MM.1S (cell line): Measurements from ENCODE around the gene BCL10.

Experiments used
- DNase-seq: peaks from one replicate; pipeline ENCODE4 v3.0.0-alpha.2; 2015
- H2AFZ ChIP-seq: fragments of 300-600 bp; sonication (generic); 2 replicates; pipeline ENCODE4 v1.6.0; 2016; ENCODE audit warnings: antibody characterized with exemption, low read length
- H3F3A ChIP-seq: fragments of 300-600 bp; sonication (generic); 2 replicates; pipeline ENCODE4 v1.6.1; 2016; ENCODE audit warnings: mild to moderate bottlenecking, antibody characterized with exemption, low read length, moderate library complexity, mixed read lengths; ENCODE audit not compliant: insufficient read depth
- H3K27ac ChIP-seq: fragments of 300-600 bp; sonication (generic); 2 replicates; pipeline ENCODE4 v1.5.1; 2016; ENCODE audit warnings: mild to moderate bottlenecking, low read length
- H3K27me3 ChIP-seq: fragments of 300-600 bp; sonication (generic); replicated peaks from 2 replicates; pipeline ENCODE4 v1.6.0; 2016; ENCODE audit warnings: low read length; ENCODE audit not compliant: insufficient read depth
- H3K36me3 ChIP-seq: fragments of 300-600 bp; sonication (generic); replicated peaks from 2 replicates; pipeline ENCODE4 v1.6.1; 2016; ENCODE audit warnings: mild to moderate bottlenecking, low read length, mixed read lengths; ENCODE audit not compliant: insufficient read depth
- H3K4me1 ChIP-seq: fragments of 300-600 bp; sonication (generic); 2 replicates; pipeline ENCODE4 v1.6.1; 2016; ENCODE audit warnings: low read length, mixed read lengths
- H3K4me2 ChIP-seq: fragments of 300-600 bp; sonication (generic); 2 replicates; pipeline ENCODE4 v1.6.0; 2016; ENCODE audit warnings: low read depth, low read length
- H3K4me3 ChIP-seq: fragments of 300-600 bp; sonication (generic); 2 replicates; pipeline ENCODE4 v1.5.1; 2016; ENCODE audit warnings: low read length, mixed read lengths
- H3K79me2 ChIP-seq: fragments of 300-600 bp; sonication (generic); 2 replicates; pipeline ENCODE4 v1.6.1; 2016; ENCODE audit warnings: mixed run types, low read length, mixed read lengths
- H3K9ac ChIP-seq: fragments of 300-600 bp; sonication (generic); 2 replicates; pipeline ENCODE4 v1.6.1; 2016; ENCODE audit warnings: low read length, mixed read lengths
- H3K9me2 ChIP-seq: fragments of 300-600 bp; sonication (generic); replicated peaks from 2 replicates; pipeline ENCODE4 v1.6.1; 2016; ENCODE audit warnings: mild to moderate bottlenecking, low read length, mixed read lengths; ENCODE audit not compliant: insufficient read depth
- H3K9me3 ChIP-seq: fragments of 300-600 bp; sonication (generic); replicated peaks from 2 replicates; pipeline ENCODE4 v1.6.1; 2016; ENCODE audit warnings: mild to moderate bottlenecking, low read length, mixed read lengths; ENCODE audit not compliant: insufficient read depth
- H4K20me1 ChIP-seq: fragments of 300-600 bp; sonication (generic); 2 replicates; pipeline ENCODE4 v1.6.1; 2016; ENCODE audit warnings: mild to moderate bottlenecking, low read length, moderate library complexity, mixed read lengths; ENCODE audit not compliant: insufficient read depth
- CTCF ChIP-seq: fragments of 300-600 bp; sonication (generic); IDR thresholded peaks from 2 replicates; pipeline ENCODE4 v1.5.1; 2016; ENCODE audit warnings: antibody characterized with exemption, low read length, mixed read lengths
- EZH2 ChIP-seq: fragments of 300-600 bp; sonication (generic); optimal IDR thresholded peaks from 2 replicates; pipeline ENCODE3; 2017; ENCODE audit warnings: low read depth, mild to moderate bottlenecking, antibody characterized with exemption, low read length, mixed read lengths
- EZH2phosphoT487 ChIP-seq: fragments of 300-600 bp; sonication (generic); IDR thresholded peaks from 2 replicates; pipeline ENCODE4 v1.6.1; 2018; ENCODE audit warnings: antibody characterized with exemption, low read length

The BCL10 gene

GRCh38 chr1:85276215-85276977, at the start of gene BCL10:
Gene BCL10 (minus strand): TSS chr1:85276632. CDS start chr1:85276352, 280 bp downstream.
- H3K79me2 ChIP-seq: peaks cover 49% of the 10 kb centered on the region
- peak within 1 kb of the TSS; percentile 72 for H3K4me3 ChIP-seq
- TF ChIP-seq EZH2 (no peak), EZH2phosphoT487 (no peak)
- H4K20me1 ChIP-seq: no peaks in the 10 kb centered on the region; the same call in none of the 2 replicates
- peaks cover 16% of the 10 kb centered on the region for H3K4me1 ChIP-seq
- H3K36me3 ChIP-seq: no peaks in the 10 kb centered on the region
- H3F3A ChIP-seq: no peaks in the 10 kb centered on the region
- H3K9ac ChIP-seq: peak within 1 kb of the TSS; percentile 81
- no peaks in the 10 kb centered on the region for H3K9me2 ChIP-seq
- H3K27ac ChIP-seq: peak within 1 kb of the TSS; percentile 67
- H3K9me3 ChIP-seq: no peaks in the 10 kb centered on the region
- peak; percentile 98 for DNase-seq
- no peaks in the 10 kb centered on the region for H3K27me3 ChIP-seq
- H2AFZ ChIP-seq: peak within 1 kb of the TSS; percentile 84
- peak within 1 kb of the TSS; percentile 83 for H3K4me2 ChIP-seq

- no peak for TF ChIP-seq EZH2phosphoT487
- TF ChIP-seq CTCF: no peak
- TF ChIP-seq EZH2: no peak
Observed at GRCh38 chr1:85325920-85326319, 49.5 kb upstream of the BCL10 start.

GRCh38 chr1:85323770-85324169, 47.3 kb upstream of the BCL10 start:
- Histone ChIP-seq H3K4me1 (no peaks in the 10 kb centered on the region), H3K27me3 (no peaks in the 10 kb centered on the region), H3F3A (no peaks in the 10 kb centered on the region), H3K9me3 (no peaks in the 10 kb centered on the region), H3K4me2 (no peak overlapping the region), H3K4me3 (no peak overlapping the region), H3K27ac (no peak overlapping the region), H2AFZ (no peak overlapping the region), H3K79me2 (no peaks in the 10 kb centered on the region), H3K9me2 (no peaks in the 10 kb centered on the region), H3K36me3 (no peaks in the 10 kb centered on the region), H4K20me1 (no peaks in the 10 kb centered on the region), H3K9ac (no peak overlapping the region)
- no peak for TF ChIP-seq EZH2phosphoT487
- no peak for DNase-seq

More at GRCh38 chr1:85325920-85326319, 49.5 kb upstream of the BCL10 start:
- Histone ChIP-seq H3K9me3 (no peaks in the 10 kb centered on the region), H3K27ac (no peak overlapping the region), H3K27me3 (no peaks in the 10 kb centered on the region), H3K36me3 (no peaks in the 10 kb centered on the region), H3F3A (no peaks in the 10 kb centered on the region), H3K4me3 (no peak overlapping the region), H3K9ac (no peak overlapping the region), H3K4me2 (no peak overlapping the region), H3K4me1 (no peaks in the 10 kb centered on the region), H4K20me1 (no peaks in the 10 kb centered on the region), H3K79me2 (no peaks in the 10 kb centered on the region), H3K9me2 (no peaks in the 10 kb centered on the region), H2AFZ (no peak overlapping the region)
- no peak for DNase-seq

GRCh38 chr1:85322655-85323054, 46.2 kb upstream of the BCL10 start:
- Histone ChIP-seq H3K36me3 (no peaks in the 10 kb centered on the region), H3F3A (no peaks in the 10 kb centered on the region), H3K4me3 (no peak overlapping the region), H3K79me2 (no peaks in the 10 kb centered on the region), H4K20me1 (no peaks in the 10 kb centered on the region), H3K9ac (no peak overlapping the region), H3K27ac (no peak overlapping the region), H3K4me1 (no peaks in the 10 kb centered on the region), H3K9me3 (no peaks in the 10 kb centered on the region), H3K4me2 (no peak overlapping the region), H3K27me3 (no peaks in the 10 kb centered on the region), H2AFZ (no peak overlapping the region), H3K9me2 (no peaks in the 10 kb centered on the region)
- DNase-seq: no peak
- TF ChIP-seq CTCF (no peak), EZH2phosphoT487 (no peak)
